Measurements from ENCODE around the gene NIPAL3. TPM values are rescaled to one million over a fixed set of nuclear protein-coding genes. Genes with fewer than 3 reads are reported as not detected.

The NIPAL3 gene
- total and polyA plus RNA-seq, 2 donors (not counting 3 experiments of a cell fraction or from before 2014, with no cell fraction given): 15.5 to 16.0 TPM

GRCh38 chr1:24406788-24407187, 8.8 kb upstream of the NIPAL3 start:
- H3K36me3 ChIP-seq (ENCODE audit: control insufficient read depth in 2 of 2, extremely low read depth in 1 of 2, insufficient read depth in 2 of 2, low read length in 2 of 2): no peaks in the 10 kb centered on the region
- DNase-seq (ENCODE audit: low read depth, low spot score): no peak
- no peaks in the 10 kb centered on the region for H4K20me1 ChIP-seq (replicated peaks; ENCODE audit: control insufficient read depth, extremely low read depth, insufficient read depth, low read length)
- H3K4me2 ChIP-seq (ENCODE audit: insufficient read depth, low read length): no peak overlapping the region
- H3K9me3 ChIP-seq (replicated peaks; ENCODE audit: control insufficient read depth, insufficient read depth, low read length): no peaks in the 10 kb centered on the region
- no peak overlapping the region for H3K4me3 ChIP-seq (replicated peaks in 1 of 3; ENCODE audit: insufficient read depth in 1 of 3, low read depth in 1 of 3, low read length in 3 of 3)
- no peaks in the 10 kb centered on the region for H3K27me3 ChIP-seq (ENCODE audit: control insufficient read depth in 2 of 2, insufficient read depth in 2 of 2, low read length in 2 of 2)
- H3K9me1 ChIP-seq (replicated peaks; ENCODE audit: control insufficient read depth, extremely low read depth, insufficient read depth, low read length): no peaks in the 10 kb centered on the region
- no peak for FAIRE-seq
- intact Hi-C loops (cut with micrococcal nuclease): no loop called here
- no TSS peak for BruUV-seq (replicated peaks)
- no peaks in the 10 kb centered on the region for H3K79me2 ChIP-seq (ENCODE audit: control insufficient read depth, insufficient read depth, low read length)
- H2AFZ ChIP-seq (ENCODE audit: low read depth, low read length): no peak overlapping the region
- no peak overlapping the region for H3K27ac ChIP-seq (ENCODE audit: insufficient read depth, low read depth, low read length)
- dilution Hi-C loops (cut with MboI; ENCODE audit: extremely low pct_ligation_motif_present, low sequenced_read_pairs): no loop called here
- ChIA-PET CTCF (interaction anchor here (0.6 to 1.3 kb wide), 2 partner anchors 9 to 157 kb away, joined by 3 read pairs; partner anchors contain the start of gene NIPAL3), POLR2A (no interaction called here)
- no peak for TF ChIP-seq CTCF (IDR thresholded peaks at IDR 0.05; ENCODE audit: extremely low read depth in 1 of 2, insufficient read depth in 1 of 2, low read depth in 1 of 2, low read length in 2 of 2)
- TF ChIP-seq JUN (IDR thresholded peaks at IDR 0.05; ENCODE audit: borderline replicate concordance, insufficient read depth, insufficient read length, low read depth): no peak
- no peak for TF ChIP-seq POLR2AphosphoS5 (IDR thresholded peaks at IDR 0.05; ENCODE audit: insufficient read depth, low read depth, low read length)
- no peak for TF ChIP-seq MAX (IDR thresholded peaks at IDR 0.05; ENCODE audit: insufficient read depth, insufficient read length)
- no peak for TF ChIP-seq POLR2A (IDR thresholded peaks at IDR 0.05; ENCODE audit: low read depth, low read length)
- TF ChIP-seq EZH2 (IDR thresholded peaks at IDR 0.05; ENCODE audit: borderline replicate concordance, low read depth, low read length, severe bottlenecking): no peak
- no peak for TF ChIP-seq MYC (IDR thresholded peaks at IDR 0.05; ENCODE audit: low read depth, low read length)
- TF ChIP-seq GATA2 (IDR thresholded peaks at IDR 0.05; ENCODE audit: insufficient read depth, insufficient read length, low read depth, low read length): no peak
- no peak for TF ChIP-seq FOS (IDR thresholded peaks at IDR 0.05; ENCODE audit: borderline replicate concordance, insufficient read depth, low read length)
- peaks cover 8% of the 10 kb centered on the region for H3K4me1 ChIP-seq (ENCODE audit: control insufficient read depth, extremely low read depth, insufficient read depth, low read length)
- no peak overlapping the region for H3K9ac ChIP-seq (replicated peaks; ENCODE audit: extremely low read depth, insufficient read depth, low read length)
